HepG2 (cell line): ENCODE measurements around the gene TMCC1. TPM values are rescaled to one million over a fixed set of nuclear protein-coding genes. Genes with fewer than 3 reads are reported as not detected.

Experiments
- BCL6 ChIP-seq: IDR thresholded peaks from 2 replicates; pipeline ENCODE4 v1.6.1; 2016; ENCODE audit warnings: missing genetic modification reagents, missing compliant biosample characterization
- CBX1 ChIP-seq: IDR thresholded peaks from one replicate; pipeline ENCODE4 v1.6.1; 2016; ENCODE audit warnings: antibody characterized with exemption, low read depth
- CHD2 ChIP-seq: IDR thresholded peaks from 2 replicates; pipeline ENCODE4 v1.6.1; 2011; ENCODE audit warnings: low read depth, low read length, improper control_type of control experiment
- DR1 ChIP-seq: sonication (generic); formaldehyde crosslinking; IDR thresholded peaks from 2 replicates; pipeline ENCODE4 v1.8.0; 2021; ENCODE audit warnings: mild to moderate bottlenecking, missing genetic modification reagents, inconsistent platforms
- FOXA1 ChIP-seq, 2 experiments: fragments of 450-650 bp in 1 of 2; sonication (generic) in 1 of 2; formaldehyde crosslinking in 1 of 2; IDR thresholded peaks; 2 replicates each; pipeline versions ENCODE4 v1.4.0 to v1.6.1; 2016 to 2020; ENCODE audit warnings: missing genetic modification reagents in 1 of 2
- GRHL1 ChIP-seq: sonication (generic); formaldehyde crosslinking; conservative IDR thresholded peaks from 2 replicates; pipeline ENCODE4 v1.8.0; 2022; ENCODE audit warnings: missing genetic modification reagents
- HOXA5 ChIP-seq: sonication (generic); formaldehyde crosslinking; IDR thresholded peaks from 2 replicates; pipeline ENCODE4 v1.4.0; 2020; ENCODE audit warnings: missing genetic modification reagents
- NFE2L1 ChIP-seq: sonication (generic); formaldehyde crosslinking; IDR thresholded peaks from 2 replicates; pipeline ENCODE4 v1.4.0; 2020; ENCODE audit warnings: missing genetic modification reagents, mild to moderate bottlenecking, borderline replicate concordance
- NR2F6 ChIP-seq, 2 experiments: IDR thresholded peaks; 2 replicates each; pipeline ENCODE4 v1.6.1; 2016; ENCODE audit warnings: antibody characterized with exemption in 1 of 2, mild to moderate bottlenecking in 1 of 2
- PCBP1 ChIP-seq: fragments of 200-400 bp; formaldehyde crosslinking; IDR thresholded peaks from 2 replicates; pipeline ENCODE4 v1.6.1; 2017; ENCODE audit warnings: mild to moderate bottlenecking, low read depth, low read length, borderline replicate concordance
- RAD51 ChIP-seq: fragments of 450-650 bp; IDR thresholded peaks from 2 replicates; pipeline ENCODE4 v1.6.1; 2016; ENCODE audit warnings: borderline replicate concordance
- RFX3 ChIP-seq: IDR thresholded peaks from 2 replicates; pipeline ENCODE4 v1.6.1; 2016; ENCODE audit warnings: missing biosample characterization, missing genetic modification reagents
- SOX13 ChIP-seq, 3 experiments: fragments of 450-650 bp in 1 of 3; sonication (generic) in 1 of 3; formaldehyde crosslinking in 1 of 3; IDR thresholded peaks in 2 of 3; conservative IDR thresholded peaks in 1 of 3; 2 replicates each; pipeline versions ENCODE4 v1.5.0 to v1.6.1; 2016 to 2020; ENCODE audit warnings: antibody characterized with exemption in 1 of 3, mild to moderate bottlenecking in 1 of 3, missing compliant biosample characterization in 1 of 3, missing genetic modification reagents in 1 of 3, moderate library complexity in 1 of 3
- ZEB1 ChIP-seq: IDR thresholded peaks from 2 replicates; pipeline ENCODE4 v1.6.1; 2012; ENCODE audit warnings: mild to moderate bottlenecking, low read depth, inconsistent platforms; ENCODE audit not compliant: insufficient replicate concordance
- ZFP1 ChIP-seq: IDR thresholded peaks from 2 replicates; pipeline ENCODE4 v1.6.1; 2016
- ZNF136 ChIP-seq: sonication (generic); formaldehyde crosslinking; IDR thresholded peaks from 2 replicates; pipeline ENCODE4 v1.8.1; 2022; ENCODE audit warnings: low read depth, mild to moderate bottlenecking, moderate library complexity, missing genetic modification reagents
- ZNF18 ChIP-seq: sonication (generic); formaldehyde crosslinking; IDR thresholded peaks from 2 replicates; pipeline ENCODE4 v1.8.0; 2022; ENCODE audit warnings: mild to moderate bottlenecking, missing genetic modification reagents; ENCODE audit not compliant: insufficient replicate concordance
- ZNF33B ChIP-seq: sonication (generic); formaldehyde crosslinking; IDR thresholded peaks from 2 replicates; pipeline ENCODE4 v1.5.1; 2020; ENCODE audit warnings: mild to moderate bottlenecking, missing genetic modification reagents
- ZNF414 ChIP-seq: sonication (generic); formaldehyde crosslinking; IDR thresholded peaks from 2 replicates; pipeline ENCODE4 v1.5.0; 2020; ENCODE audit warnings: missing genetic modification reagents
- ZNF503 ChIP-seq: sonication (generic); formaldehyde crosslinking; IDR thresholded peaks from 2 replicates; pipeline ENCODE4 v1.4.0; 2020; ENCODE audit warnings: missing genetic modification reagents
- ZNF557 ChIP-seq: sonication (generic); formaldehyde crosslinking; IDR thresholded peaks from 2 replicates; pipeline ENCODE4 v1.4.0; 2020; ENCODE audit warnings: missing genetic modification reagents
- ZNF614 ChIP-seq: IDR thresholded peaks from 2 replicates; pipeline ENCODE4 v1.6.1; 2018; ENCODE audit warnings: missing biosample characterization, missing genetic modification reagents, inconsistent platforms, borderline replicate concordance
- ZNF660 ChIP-seq: sonication (generic); formaldehyde crosslinking; IDR thresholded peaks from 2 replicates; pipeline ENCODE4 v1.5.1; 2020; ENCODE audit warnings: mild to moderate bottlenecking, low read depth, missing genetic modification reagents, borderline replicate concordance
- ZNF841 ChIP-seq: sonication (generic); formaldehyde crosslinking; IDR thresholded peaks from 2 replicates; pipeline ENCODE4 v1.8.1; 2023; ENCODE audit warnings: missing genetic modification reagents, borderline replicate concordance
- polyA plus RNA-seq, 8 experiments: library from polyadenylated mRNA; depleted of rRNA in 3 of 8; stranded (reverse) in 7 of 8; unstranded in 1 of 8; fragments of >200 nt; fragmentation: Illumina TruSeq in 4 of 8; extraction: Trizol in 4 of 8; gene quantifications; 2 replicates each; pipeline versions ENCODE4 v1.2.1 to v1.2.3, GENCODE V29; 2011 to 2016; ENCODE audit warnings: low read depth in 4 of 8, missing spikeins in 1 of 8, mixed read lengths in 1 of 8; ENCODE audit not compliant: insufficient read depth in 1 of 8
- total RNA-seq, 5 experiments: library from RNA; depleted of rRNA; stranded (reverse); fragments of >200 nt; fragmentation: Illumina TruSeq; extraction: Trizol; gene quantifications; 2 replicates each; pipeline ENCODE4 v1.2.3, GENCODE V29; 2016; ENCODE audit warnings: low read depth in 1 of 5

The TMCC1 gene
- total and polyA plus RNA-seq, 2 of the 13 experiments (the other 11 are each of a cell fraction or from before 2014, with no cell fraction given), result 12.1 to 264 TPM

GRCh38 chr3:129656659-129657247 is 236.8 kb downstream of the TMCC1 start (continued):
- TF ChIP-seq RAD51, result no peak
- no peak; the same call in 1 of the 2 replicates for TF ChIP-seq ZNF503
- peak; percentile 87 for TF ChIP-seq NR2F6 (IDR thresholded peaks at IDR 0.05)
- TF ChIP-seq NR2F6 (CRISPR knock-in tag; IDR thresholded peaks at IDR 0.05), result peak; percentile 82; the same call in 1 of the 2 replicates
- no peak for TF ChIP-seq DR1 (CRISPR knock-in tag)
- no peak for TF ChIP-seq FOXA1 (IDR thresholded peaks at IDR 0.05)
- TF ChIP-seq FOXA1 (CRISPR knock-in tag; IDR thresholded peaks at IDR 0.05), result 0 out of 2 replicates have a peak, but pooled peaks have one; percentile 13
- TF ChIP-seq ZNF18 (CRISPR knock-in tag), result no peak
- peak; percentile 75; the same call in 1 of the 2 replicates for TF ChIP-seq ZFP1 (CRISPR knock-in tag)
- peak; percentile 66; the same call in 1 of the 2 replicates for TF ChIP-seq ZNF136 (CRISPR knock-in tag)
- TF ChIP-seq RFX3 (CRISPR knock-in tag), result no peak
- TF ChIP-seq PCBP1, result no peak
- no peak for TF ChIP-seq ZNF841 (CRISPR knock-in tag)
- TF ChIP-seq ZNF557, result no peak
- TF ChIP-seq ZNF614 (CRISPR knock-in tag), result 0 out of 2 replicates have a peak, but pooled peaks have one; percentile 48
- no peak for TF ChIP-seq ZNF33B (CRISPR knock-in tag)
- TF ChIP-seq GRHL1 (CRISPR knock-in tag), result no peak
- TF ChIP-seq HOXA5 (CRISPR knock-in tag), result no peak
- no peak for TF ChIP-seq ZNF660
- TF ChIP-seq ZNF414 (CRISPR knock-in tag), result peak; percentile 84; the same call in 1 of the 2 replicates
- TF ChIP-seq CBX1, result no peak
- peak; percentile 80 for TF ChIP-seq BCL6 (CRISPR knock-in tag)
- TF ChIP-seq CHD2, result no peak
- peak; percentile 71 for TF ChIP-seq SOX13 (IDR thresholded peaks at IDR 0.05)
- TF ChIP-seq SOX13 (CRISPR knock-in tag; conservative IDR thresholded peaks at IDR 0.05 in 1 of 2, IDR thresholded peaks at IDR 0.05 in 1 of 2), result peak in 1 of 2 experiments; percentile 72; a peak in 2 of 4 replicates
- no peak for TF ChIP-seq ZEB1
- TF ChIP-seq NFE2L1 (CRISPR knock-in tag), result no peak
